ENCODE data around the gene PGC.

- no peak for TF ChIP-seq EZH2 (IDR thresholded peaks at IDR 0.05; ENCODE audit: borderline replicate concordance, low read depth, low read length, severe bottlenecking)
- TF ChIP-seq, protein P1, sequence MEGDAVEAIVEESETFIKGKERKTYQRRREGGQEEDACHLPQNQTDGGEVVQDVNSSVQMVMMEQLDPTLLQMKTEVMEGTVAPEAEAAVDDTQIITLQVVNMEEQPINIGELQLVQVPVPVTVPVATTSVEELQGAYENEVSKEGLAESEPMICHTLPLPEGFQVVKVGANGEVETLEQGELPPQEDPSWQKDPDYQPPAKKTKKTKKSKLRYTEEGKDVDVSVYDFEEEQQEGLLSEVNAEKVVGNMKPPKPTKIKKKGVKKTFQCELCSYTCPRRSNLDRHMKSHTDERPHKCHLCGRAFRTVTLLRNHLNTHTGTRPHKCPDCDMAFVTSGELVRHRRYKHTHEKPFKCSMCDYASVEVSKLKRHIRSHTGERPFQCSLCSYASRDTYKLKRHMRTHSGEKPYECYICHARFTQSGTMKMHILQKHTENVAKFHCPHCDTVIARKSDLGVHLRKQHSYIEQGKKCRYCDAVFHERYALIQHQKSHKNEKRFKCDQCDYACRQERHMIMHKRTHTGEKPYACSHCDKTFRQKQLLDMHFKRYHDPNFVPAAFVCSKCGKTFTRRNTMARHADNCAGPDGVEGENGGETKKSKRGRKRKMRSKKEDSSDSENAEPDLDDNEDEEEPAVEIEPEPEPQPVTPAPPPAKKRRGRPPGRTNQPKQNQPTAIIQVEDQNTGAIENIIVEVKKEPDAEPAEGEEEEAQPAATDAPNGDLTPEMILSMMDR (IDR thresholded peaks at IDR 0.05; ENCODE audit: borderline replicate concordance, extremely low read depth, low read length, poor library complexity, severe bottlenecking): no peak
Observed at GRCh38 chr6:41709375-41709774, 37.8 kb downstream of the PGC start.
